Stimulated activated CD4-positive, alpha-beta T cell treated with anti-CD3 and anti-CD28 coated beads, Interleukin-12 subunit alpha, Interleukin-12 subunit beta, amount 100 ng/mL, for 24 hours (primary cell): ENCODE measurements around the gene PSMC1.
A peak's percentile ranks its signal among the peaks of the same experiment; 100 is the strongest.
"Not testable (repeated sequence)": the region's sequence is repeated elsewhere in the genome, so short reads cannot be mapped to it uniquely, and the experiment has no call there.

ENCODE experiments used
- DNase-seq, 2 experiments: peaks; one replicate each; pipeline ENCODE4 v3.0.0-alpha.2; 2020; ENCODE audit warnings: low read depth in 2 of 2

Gene PSMC1

DNA sequence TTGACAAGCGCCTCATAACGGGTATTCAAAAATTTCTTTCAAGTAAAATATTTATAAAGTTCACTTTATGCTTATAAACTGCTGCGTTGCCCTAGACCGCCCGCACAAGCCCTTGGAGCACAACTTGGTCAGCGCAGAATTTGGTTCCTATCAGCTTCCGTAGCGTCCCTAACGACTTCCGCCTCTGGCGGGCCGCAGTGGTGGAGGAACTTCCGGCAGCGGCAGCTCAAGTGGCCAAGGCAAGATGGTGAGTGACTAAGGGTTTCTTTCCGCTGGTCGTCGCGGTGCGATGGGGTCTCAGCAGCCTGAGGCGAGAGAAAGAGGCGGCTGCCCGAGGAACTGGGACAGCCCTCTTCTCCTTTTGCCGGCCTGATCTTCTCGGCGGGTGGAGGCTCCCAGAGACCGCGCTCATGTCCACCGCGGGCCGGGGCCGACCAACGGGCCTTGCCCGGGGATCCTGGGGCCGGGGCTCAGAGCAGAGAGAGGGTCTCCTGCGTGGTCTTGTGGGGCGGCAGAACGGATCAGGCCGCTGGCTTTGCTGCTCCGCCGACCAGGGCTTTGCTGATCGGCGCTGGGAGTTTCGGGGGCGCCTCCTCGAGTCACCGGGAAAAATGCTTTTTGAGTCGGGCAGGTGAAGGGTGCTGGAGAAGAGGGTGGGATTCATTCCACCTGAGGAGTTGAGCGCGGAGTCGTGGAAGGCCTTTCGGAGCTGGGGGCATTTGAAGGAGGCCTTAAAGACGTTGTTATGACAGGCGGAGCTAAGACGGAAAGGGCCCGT, at the start of gene PSMC1:
Gene PSMC1, plus strand, starts transcription at position 200 of the 778 bp plus-strand sequence. Its CDS starts 45 bp downstream, at position 245.
- peak; percentile 79 to 85 for DNase-seq

DNA sequence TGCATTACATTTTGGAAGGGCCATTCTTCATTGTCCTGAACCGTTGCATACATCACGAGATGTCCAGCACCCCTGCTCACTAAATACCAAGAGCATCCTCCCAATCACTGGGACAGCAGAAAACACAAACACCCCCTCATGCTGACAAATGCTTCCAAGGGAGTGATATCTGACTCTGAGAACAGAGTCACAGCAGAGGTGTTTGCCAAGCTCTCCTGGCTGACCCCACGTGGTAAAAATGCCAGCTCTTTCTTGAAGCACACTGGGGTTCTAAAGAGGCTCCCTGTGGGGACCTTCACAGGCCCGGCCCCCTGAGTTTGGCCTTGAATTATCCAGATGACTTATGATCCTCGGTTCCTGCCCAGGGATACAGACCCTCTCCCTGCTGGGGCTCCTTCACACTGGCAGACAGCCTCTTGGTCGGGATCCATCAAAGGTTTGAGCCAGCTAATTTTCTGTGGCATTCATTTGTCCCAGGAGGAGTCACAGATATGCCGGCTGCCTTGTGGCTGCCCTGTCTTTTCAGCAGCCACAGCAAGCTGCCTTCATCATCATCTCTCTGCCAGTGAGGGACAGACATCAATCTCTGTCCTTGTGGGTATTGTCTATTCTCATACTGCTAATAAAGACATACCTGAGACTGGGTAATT, 43.1 kb upstream of the PSMC1 start:
- DNase-seq: no peak

- DNase-seq: no peak
Observed at GRCh38 chr14:90228478-90228877, 27.9 kb upstream of the PSMC1 start.

DNA sequence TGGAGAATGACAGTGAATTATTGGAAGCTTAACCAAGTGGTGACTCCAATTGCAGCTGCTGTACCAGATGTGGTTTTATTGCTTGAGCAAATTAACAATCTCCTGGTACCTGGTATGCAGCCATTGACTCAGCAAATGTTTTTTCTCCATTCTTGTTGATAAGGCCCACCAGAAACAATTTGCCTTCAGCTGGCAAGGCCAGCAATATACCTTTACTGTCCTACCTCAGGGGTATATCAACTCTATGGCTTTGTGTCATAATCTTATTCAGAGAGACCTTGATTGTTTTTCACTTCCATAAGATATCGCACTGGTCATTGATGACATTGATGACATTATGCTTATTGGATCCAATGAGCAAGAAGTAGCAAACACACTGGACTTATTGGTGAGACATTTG, 26.4 kb upstream of the PSMC1 start:
- not testable (repeated sequence) for DNase-seq

DNA sequence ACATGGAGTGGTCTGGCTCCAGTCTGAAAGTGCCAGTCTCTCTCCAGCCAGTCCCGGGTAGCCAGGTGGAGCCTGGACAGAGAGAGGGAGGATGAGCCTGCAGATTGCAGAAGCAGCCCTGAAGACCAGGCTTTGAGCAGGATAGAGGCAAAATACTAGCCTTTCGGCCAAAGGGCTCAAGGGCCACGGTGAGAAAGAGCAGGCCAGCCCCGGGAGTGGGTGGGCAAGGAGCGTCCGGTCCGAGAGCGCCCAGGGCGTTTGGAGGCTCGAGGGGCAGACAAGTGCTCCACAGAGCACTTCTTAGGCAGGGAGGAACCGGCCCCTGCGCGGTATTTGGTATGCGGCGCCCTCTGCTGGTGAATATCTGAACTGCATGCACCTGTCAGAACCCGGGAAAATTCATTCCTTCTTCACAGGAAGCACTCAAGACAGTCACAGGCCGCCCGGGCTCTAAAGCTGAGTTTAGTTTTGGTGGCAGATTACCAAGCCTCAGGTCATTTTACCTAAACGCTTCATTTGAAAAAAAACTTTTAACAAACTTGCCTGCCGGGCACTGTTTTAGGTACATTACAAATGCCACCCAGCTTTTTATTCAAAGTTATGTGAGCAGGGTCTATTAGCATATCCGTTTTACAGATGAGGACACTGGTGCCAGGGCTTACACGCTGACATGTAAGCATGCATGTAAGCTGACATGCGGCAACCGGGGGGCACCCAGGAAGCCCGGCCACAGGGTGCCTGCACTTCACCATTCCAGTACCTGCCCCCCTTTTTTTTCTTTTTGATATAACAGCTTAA, 21.0 kb upstream of the PSMC1 start:
- peak; percentile 44 to 71 for DNase-seq

DNA sequence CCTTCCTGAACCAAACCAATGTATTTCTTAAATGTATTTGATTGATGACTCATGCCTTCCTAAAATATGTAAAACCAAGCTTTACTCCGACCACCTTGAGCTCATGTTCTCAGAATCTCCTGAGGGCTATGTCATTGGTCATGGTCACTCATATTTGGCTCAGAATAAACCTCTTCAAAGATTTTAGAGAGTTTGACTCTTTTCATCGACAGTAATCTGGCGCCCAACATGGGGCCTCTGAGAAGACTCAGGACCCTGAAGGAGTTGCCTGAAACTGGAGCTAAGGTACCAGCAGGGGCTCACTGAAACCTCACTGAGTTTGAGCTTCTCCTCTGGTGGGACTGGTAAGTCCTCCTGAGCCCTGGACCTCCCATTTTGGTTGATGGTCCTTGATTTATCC, 17.2 kb upstream of the PSMC1 start:
- no peak for DNase-seq

GRCh38 chr14:90242444-90242843, 13.9 kb upstream of the PSMC1 start:
- DNase-seq: no peak

GRCh38 chr14:90246936-90247335, 9.4 kb upstream of the PSMC1 start:
- DNase-seq: no peak

- not testable (repeated sequence) for DNase-seq
Observed at GRCh38 chr14:90247441-90247840, 8.9 kb upstream of the PSMC1 start.

DNA sequence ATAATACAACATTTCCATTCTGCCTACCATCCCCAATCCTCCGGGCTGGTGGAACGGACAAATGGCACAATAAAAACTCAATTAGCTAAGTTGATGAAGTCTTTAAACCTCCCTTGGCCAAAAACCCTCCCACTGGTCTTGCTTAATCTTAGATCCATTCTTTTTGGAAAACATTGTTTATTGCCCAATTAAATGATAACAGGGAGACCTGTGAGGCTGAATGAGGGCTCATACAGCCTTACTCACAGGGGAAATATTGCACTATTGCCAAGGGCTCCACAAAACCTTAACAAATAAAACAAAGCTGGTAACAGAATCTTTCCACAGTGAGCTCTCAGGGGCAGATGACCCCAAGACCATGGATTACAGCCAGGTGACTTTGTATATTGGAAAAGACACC, 7.8 kb upstream of the PSMC1 start:
- DNase-seq: no peak

- DNase-seq: no peak
Observed at GRCh38 chr14:90253826-90254225, 2.5 kb upstream of the PSMC1 start.

GRCh38 chr14:90255871-90256270, 482 bp upstream of the PSMC1 start:
- DNase-seq: no peak

- DNase-seq: no peak
Observed at GRCh38 chr14:90263748-90264449, 7.5 kb downstream of the PSMC1 start.

DNA sequence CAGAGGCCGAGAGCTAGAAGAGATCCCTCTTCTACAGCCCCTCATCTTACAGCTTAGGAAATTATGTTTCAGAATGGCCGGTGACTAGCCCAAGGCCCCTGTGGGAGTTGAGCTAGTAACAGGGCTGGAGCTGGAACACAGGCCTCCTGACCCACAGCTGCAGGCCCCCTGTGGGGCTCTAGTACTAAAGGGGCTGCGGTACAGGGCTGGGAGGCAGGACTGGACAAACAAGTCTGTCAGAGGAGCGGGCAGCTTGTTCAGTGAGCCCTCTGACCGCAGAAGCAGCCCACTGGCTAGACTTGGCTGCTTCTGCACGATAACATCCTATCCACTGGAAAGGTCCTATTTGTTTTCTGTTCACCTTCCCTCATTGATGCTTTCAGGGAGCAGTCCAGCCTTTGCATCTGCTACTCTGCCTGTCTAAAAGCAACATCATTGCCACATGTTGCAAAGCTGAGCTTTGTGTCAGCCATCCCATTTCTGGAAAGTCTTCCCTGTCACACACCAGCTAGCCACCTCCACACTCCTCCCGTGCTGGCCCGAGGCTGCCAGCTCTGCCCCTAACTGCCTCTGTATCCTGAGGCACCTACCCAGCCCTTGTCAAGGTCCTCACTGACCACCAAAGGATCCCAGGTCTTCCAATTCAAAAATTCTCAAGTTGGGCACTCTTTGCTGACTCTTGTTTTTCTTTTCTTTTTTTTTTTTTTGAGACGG, 10.2 kb downstream of the PSMC1 start:
- no peak for DNase-seq

GRCh38 chr14:90268420-90268819, 12.1 kb downstream of the PSMC1 start:
- DNase-seq: no peak

DNA sequence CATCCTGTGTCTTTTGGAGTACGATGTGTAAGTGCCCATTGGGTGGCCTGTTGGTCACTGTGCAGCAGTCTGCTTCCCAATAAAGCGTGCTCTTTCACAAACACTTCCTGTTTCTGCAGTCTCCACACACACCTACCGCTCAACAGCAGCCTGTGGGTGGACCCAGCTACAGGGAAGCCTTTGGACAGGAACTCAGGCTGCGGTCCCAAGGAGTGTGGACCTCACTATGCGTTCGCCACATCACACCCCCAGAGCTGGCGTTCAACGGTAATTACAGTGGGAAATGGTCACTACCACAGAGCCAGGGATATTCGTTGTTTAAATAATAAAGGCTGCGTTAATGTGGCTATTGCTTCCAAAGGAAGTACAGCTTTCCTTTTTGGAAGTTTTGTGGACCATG, 16.2 kb downstream of the PSMC1 start:
- DNase-seq: no peak

- no peak for DNase-seq
Observed at GRCh38 chr14:90273532-90273931, 17.2 kb downstream of the PSMC1 start.

GRCh38 chr14:90274019-90274418, 17.7 kb downstream of the PSMC1 start:
- DNase-seq: no peak

DNA sequence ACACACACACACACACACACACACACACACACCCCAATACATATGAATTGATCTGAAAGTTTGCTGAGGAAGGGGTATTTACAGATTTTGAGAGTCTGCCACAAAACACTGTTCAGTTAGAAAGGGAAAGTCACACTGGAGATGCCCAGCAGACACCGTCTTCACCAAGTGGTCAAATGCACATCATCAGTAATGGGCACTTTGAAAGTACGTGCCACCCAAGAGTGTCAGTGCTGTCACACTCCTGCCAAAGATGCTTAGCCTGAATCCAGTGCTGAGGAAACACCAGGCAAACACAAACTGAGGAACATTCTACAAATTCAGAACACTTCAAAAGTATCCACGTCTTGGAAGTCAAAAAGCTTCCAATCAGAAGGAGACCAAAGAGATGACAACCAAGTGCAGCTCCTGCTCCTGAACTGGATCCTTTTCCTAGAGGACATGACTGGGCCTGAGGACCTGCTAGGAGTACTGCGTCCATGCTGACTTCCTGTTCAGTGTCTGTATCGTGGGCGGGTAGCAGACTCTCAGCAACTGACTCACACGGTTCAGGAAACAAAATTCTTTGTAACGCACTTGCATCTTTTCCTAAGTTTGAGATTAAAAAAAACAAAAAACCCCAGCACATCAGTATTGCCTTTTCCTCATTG, 18.6 kb downstream of the PSMC1 start:
- DNase-seq: no peak

GRCh38 chr14:90275458-90275814, 19.1 kb downstream of the PSMC1 start:
- DNase-seq: no peak

GRCh38 chr14:90275820-90276219, 19.5 kb downstream of the PSMC1 start:
- no peak for DNase-seq
